Neuronal stem cell (in vitro differentiated cells): ENCODE data around the gene SERPINA4.

Experiments used
- DNase-seq: peaks from one replicate; pipeline ENCODE4 v3.0.0-alpha.2; 2013; ENCODE audit warnings: low spot score
- H2AFZ ChIP-seq: one replicate; pipeline ENCODE4 v1.6.1; 2013; ENCODE audit warnings: mild to moderate bottlenecking, low read length, inconsistent platforms
- H2AK5ac ChIP-seq: 2 replicates; pipeline ENCODE4 v1.6.1; 2013; ENCODE audit warnings: low read depth, mild to moderate bottlenecking, inconsistent platforms, low read length, moderate library complexity, mixed read lengths
- H2BK120ac ChIP-seq: 2 replicates; pipeline ENCODE4 v1.6.1; 2013; ENCODE audit warnings: low read depth, mild to moderate bottlenecking, inconsistent platforms, low read length, moderate library complexity, mixed read lengths
- H2BK12ac ChIP-seq: one replicate; pipeline ENCODE4 v1.6.1; 2013; ENCODE audit warnings: low read length, inconsistent platforms
- H2BK15ac ChIP-seq: 2 replicates; pipeline ENCODE4 v1.6.1; 2013; ENCODE audit warnings: mild to moderate bottlenecking, low read length, inconsistent platforms, mixed read lengths
- H2BK5ac ChIP-seq: one replicate; pipeline ENCODE4 v1.6.1; 2013; ENCODE audit warnings: inconsistent platforms, mild to moderate bottlenecking, low read length, moderate library complexity
- H3K14ac ChIP-seq: one replicate; pipeline ENCODE4 v1.6.1; 2013; ENCODE audit warnings: low read length, inconsistent platforms
- H3K18ac ChIP-seq: 2 replicates; pipeline ENCODE4 v1.6.1; 2013; ENCODE audit warnings: low read length, inconsistent platforms
- H3K23ac ChIP-seq: 2 replicates; pipeline ENCODE4 v1.6.1; 2013; ENCODE audit warnings: low read depth, mild to moderate bottlenecking, mixed read lengths, low read length, inconsistent platforms; ENCODE audit not compliant: poor library complexity
- H3K27ac ChIP-seq: replicated peaks from 3 replicates; pipeline ENCODE4 v1.5.1; 2013; ENCODE audit warnings: low read length, inconsistent platforms
- H3K27me3 ChIP-seq, 3 experiments: 2 replicates each; pipeline ENCODE4 v1.6.1; 2013; ENCODE audit warnings: low read length in 3 of 3, mild to moderate bottlenecking in 2 of 3, inconsistent platforms in 1 of 3, low read depth in 1 of 3, mixed read lengths in 1 of 3, moderate library complexity in 1 of 3; ENCODE audit not compliant: control insufficient read depth in 3 of 3, insufficient read depth in 3 of 3
- H3K36me3 ChIP-seq, 2 donors: replicated peaks in 1 of 2; 2 replicates each; pipeline ENCODE4 v1.6.1; 2013; ENCODE audit warnings: low read length in 2 of 2; ENCODE audit not compliant: control insufficient read depth in 2 of 2, insufficient read depth in 2 of 2
- H3K4ac ChIP-seq: 2 replicates; pipeline ENCODE4 v1.6.1; 2013; ENCODE audit warnings: inconsistent platforms, mild to moderate bottlenecking, low read length, moderate library complexity
- H3K4me1 ChIP-seq, 2 donors: 1 replicate in 1 of 2; 2 replicates in 1 of 2; pipeline ENCODE4 v1.6.1; 2013; ENCODE audit warnings: low read length in 2 of 2, low read depth in 1 of 2; ENCODE audit not compliant: control insufficient read depth in 2 of 2, insufficient read depth in 1 of 2
- H3K4me2 ChIP-seq: one replicate; pipeline ENCODE4 v1.6.1; 2013; ENCODE audit warnings: mild to moderate bottlenecking, low read length, inconsistent platforms; ENCODE audit not compliant: insufficient read depth, poor library complexity, severe bottlenecking
- H3K4me3 ChIP-seq, 2 donors: 2 replicates each; pipeline ENCODE4 v1.5.1; 2013; ENCODE audit warnings: low read length in 2 of 2, mild to moderate bottlenecking in 2 of 2, inconsistent platforms in 1 of 2, moderate library complexity in 1 of 2
- H3K79me1 ChIP-seq: one replicate; pipeline ENCODE4 v1.6.1; 2013; ENCODE audit warnings: low read depth, mild to moderate bottlenecking, inconsistent platforms, low read length, moderate library complexity
- H3K9ac ChIP-seq: one replicate; pipeline ENCODE4 v1.6.1; 2013; ENCODE audit warnings: mild to moderate bottlenecking, low read depth, low read length, inconsistent platforms; ENCODE audit not compliant: poor library complexity
- H3K9me3 ChIP-seq, 2 donors: replicated peaks in 1 of 2; 2 replicates each; pipeline versions ENCODE3 to v1.6.1; 2013; ENCODE audit warnings: low read length in 2 of 2, mild to moderate bottlenecking in 2 of 2, inconsistent platforms in 1 of 2, low read depth in 1 of 2, mixed read lengths in 1 of 2, moderate library complexity in 1 of 2; ENCODE audit not compliant: control insufficient read depth in 2 of 2, insufficient read depth in 1 of 2
- H4K8ac ChIP-seq: one replicate; pipeline ENCODE4 v1.6.1; 2013; ENCODE audit warnings: low read depth, mild to moderate bottlenecking, inconsistent platforms, low read length, moderate library complexity
- H4K91ac ChIP-seq: one replicate; pipeline ENCODE4 v1.6.1; 2013; ENCODE audit warnings: low read length, low read depth, mild to moderate bottlenecking, inconsistent platforms; ENCODE audit not compliant: poor library complexity
- WGBS, 2 donors: extraction: QIAGEN DNeasy Blood & Tissue Kit; methylation state at CpG; one replicate each; pipeline ENCODE4 v1.1.7; 2013; ENCODE audit warnings: missing lambda C conversion rate in 2 of 2, mixed read lengths in 1 of 2; ENCODE audit not compliant: insufficient read length in 2 of 2, insufficient replicate concordance in 1 of 2; ENCODE audit errors: extremely low coverage in 2 of 2; 5-methylcytosine and 5-hydroxymethylcytosine counted together

The SERPINA4 gene

GRCh38 chr14:94592457-94592856 lies 31.2 kb downstream of the SERPINA4 start:
- H3K27ac ChIP-seq: no peak overlapping the region
- H3K79me1 ChIP-seq: no peaks in the 10 kb centered on the region
- no peak overlapping the region for H3K18ac ChIP-seq
- no peak overlapping the region for H3K4me2 ChIP-seq
- H3K36me3 ChIP-seq: no peaks in the 10 kb centered on the region
- H3K4ac ChIP-seq: no peak overlapping the region
- no peaks in the 10 kb centered on the region for H3K4me1 ChIP-seq
- H3K4me3 ChIP-seq: no peak overlapping the region
- no peak overlapping the region for H2AK5ac ChIP-seq
- H2AFZ ChIP-seq: no peak overlapping the region
- H3K14ac ChIP-seq: no peak overlapping the region
- no peak overlapping the region for H2BK120ac ChIP-seq
- no peak overlapping the region for H2BK5ac ChIP-seq
- H3K9me3 ChIP-seq: no peaks in the 10 kb centered on the region
- no peak overlapping the region for H3K9ac ChIP-seq
- H3K23ac ChIP-seq: no peak overlapping the region
- H4K8ac ChIP-seq: no peak overlapping the region
- H2BK12ac ChIP-seq: no peak overlapping the region
- no peak for DNase-seq
- H2BK15ac ChIP-seq: no peak overlapping the region
- H3K27me3 ChIP-seq: no peaks in the 10 kb centered on the region
- no peak overlapping the region for H4K91ac ChIP-seq

DNA sequence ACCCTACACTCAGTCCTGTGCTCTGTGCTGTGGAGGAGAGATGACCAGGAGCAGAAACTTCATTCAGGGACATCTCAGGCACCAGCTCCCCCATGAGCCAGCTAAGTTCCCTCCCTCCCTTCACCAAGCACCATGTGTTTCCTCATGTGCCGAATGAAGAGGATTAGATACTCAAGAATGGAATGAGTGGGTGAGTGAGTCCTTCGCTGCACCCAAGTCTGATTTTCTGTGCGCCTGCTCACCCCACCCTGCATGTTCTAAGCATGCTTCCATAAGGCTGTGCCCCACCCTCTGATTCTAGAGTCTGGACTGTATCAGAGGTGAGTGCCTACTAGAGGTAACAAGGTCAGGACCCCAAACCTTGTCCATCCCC lies 32.1 kb downstream of the SERPINA4 start:
- Histone ChIP-seq H2BK5ac (no peak overlapping the region), H2AK5ac (no peak overlapping the region), H2BK15ac (no peak overlapping the region), H3K27ac (no peak overlapping the region), H3K4me1 (no peaks in the 10 kb centered on the region), H4K8ac (no peak overlapping the region), H3K36me3 (no peaks in the 10 kb centered on the region), H2BK12ac (no peak overlapping the region), H3K14ac (no peak overlapping the region), H3K27me3 (no peaks in the 10 kb centered on the region), H3K4me2 (no peak overlapping the region), H3K9ac (no peak overlapping the region), H2BK120ac (no peak overlapping the region), H3K4me3 (no peak overlapping the region), H3K18ac (no peak overlapping the region), H4K91ac (no peak overlapping the region), H3K23ac (no peak overlapping the region), H3K9me3 (no peaks in the 10 kb centered on the region), H2AFZ (no peak overlapping the region), H3K79me1 (no peaks in the 10 kb centered on the region), H3K4ac (no peak overlapping the region)
- no peak for DNase-seq
- WGBS, 2 donors: no CpG with 5 or more reads among the region's 3 CpGs

GRCh38 chr14:94593749-94594431 lies 32.6 kb downstream of the SERPINA4 start:
- H3K9ac ChIP-seq: no peak overlapping the region
- H2BK5ac ChIP-seq: no peak overlapping the region
- peak overlapping the region; percentile 26 for H2AK5ac ChIP-seq
- H3K79me1 ChIP-seq: no peaks in the 10 kb centered on the region
- H3K9me3 ChIP-seq: no peaks in the 10 kb centered on the region
- H4K91ac ChIP-seq: no peak overlapping the region
- no CpG with 5 or more reads among the region's 4 CpGs for WGBS, 2 donors
- no peak overlapping the region for H3K4ac ChIP-seq
- no peak overlapping the region for H3K4me3 ChIP-seq
- no peak overlapping the region for H2BK12ac ChIP-seq
- no peak overlapping the region for H2AFZ ChIP-seq
- no peak overlapping the region for H2BK120ac ChIP-seq
- H3K14ac ChIP-seq: peak overlapping the region; percentile 39
- no peak for DNase-seq
- no peak overlapping the region for H3K27ac ChIP-seq
- H3K18ac ChIP-seq: no peak overlapping the region
- no peak overlapping the region for H3K4me2 ChIP-seq
- no peak overlapping the region for H2BK15ac ChIP-seq
- H3K36me3 ChIP-seq: no peaks in the 10 kb centered on the region
- H3K27me3 ChIP-seq: no peaks in the 10 kb centered on the region
- H4K8ac ChIP-seq: no peak overlapping the region
- H3K4me1 ChIP-seq: peaks cover 0 to under 1% of the 10 kb centered on the region in 2 donors
- no peak overlapping the region for H3K23ac ChIP-seq

DNA sequence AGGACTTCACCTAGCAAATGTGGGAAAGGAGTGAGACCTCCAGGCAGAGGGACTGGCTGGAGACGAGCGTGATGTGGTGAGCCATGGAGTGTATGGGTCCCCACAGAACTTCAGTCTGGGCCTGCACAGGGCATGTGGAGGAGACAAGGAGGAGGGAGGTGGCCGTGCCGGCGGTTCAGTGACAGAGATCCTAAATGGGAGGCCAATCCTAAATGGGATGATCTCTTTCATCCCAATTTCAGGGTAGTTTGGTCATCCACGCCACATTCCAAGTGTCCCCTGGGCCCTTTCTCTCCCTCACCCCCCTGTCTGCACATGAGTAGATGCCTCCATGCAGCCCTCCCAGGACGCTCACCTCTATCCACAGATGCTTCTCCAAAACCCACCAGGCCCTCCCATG lies 33.2 kb downstream of the SERPINA4 start:
- Histone ChIP-seq H3K27me3 (no peaks in the 10 kb centered on the region), H3K18ac (no peak overlapping the region), H3K36me3 (no peaks in the 10 kb centered on the region), H3K27ac (no peak overlapping the region), H3K9ac (no peak overlapping the region), H3K9me3 (no peaks in the 10 kb centered on the region), H4K91ac (no peak overlapping the region), H3K4ac (no peak overlapping the region), H2BK5ac (no peak overlapping the region), H2BK12ac (no peak overlapping the region), H4K8ac (no peak overlapping the region), H3K4me3 (no peak overlapping the region), H3K4me1 (peaks cover 0 to 4% of the 10 kb centered on the region in 2 donors), H3K23ac (no peak overlapping the region), H2AK5ac (peak overlapping the region; percentile 26), H2AFZ (no peak overlapping the region), H3K79me1 (no peaks in the 10 kb centered on the region), H3K14ac (peak overlapping the region; percentile 39), H2BK15ac (no peak overlapping the region), H2BK120ac (no peak overlapping the region), H3K4me2 (no peak overlapping the region)
- WGBS, 2 donors: no CpG with 5 or more reads among the region's 7 CpGs
- DNase-seq: no peak
